HCT116 (cell line): ENCODE measurements around the gene RNF207. TPM values are rescaled to one million over a fixed set of nuclear protein-coding genes. Genes with fewer than 3 reads are reported as not detected.

ENCODE experiments used
- ATAC-seq: fragments of 200-7000 bp; cut with Tn5 transposase; 2 replicates; pipeline ENCODE4 v1.9.1; 2020; ENCODE audit warnings: mild to moderate bottlenecking, moderate library complexity
- BruUV-seq: library from RNA; stranded (reverse); fragments of 400-500 nt; replicated peaks from 2 replicates; lab custom pipeline; 2021; lab: Mats Ljungman, UMichigan
- CTCF ChIA-PET: fragments of 300-600 bp; sonication (Branson Sonifier 250); formaldehyde crosslinking; loops from one replicate; lab custom pipeline; 2021; ENCODE audit warnings: antibody characterized with exemption; lab: Charles Lee
- POLR2A ChIA-PET: fragments of 300-600, 350-600 bp; sonication (Branson Sonifier 250); formaldehyde crosslinking; loops from one replicate; lab custom pipeline; 2021; ENCODE audit warnings: antibody characterized with exemption; lab: Charles Lee
- RAD21 ChIA-PET, 2 experiments: fragments of 300-600 bp; sonication (Branson Sonifier 250); formaldehyde crosslinking; loops; one replicate each; lab custom pipeline; 2023; ENCODE audit warnings: low total read pairs in 2 of 2; ENCODE audit not compliant: uncharacterized antibody in 2 of 2, unreplicated experiment in 2 of 2, low non-redundant PET in 1 of 2; lab: Charles Lee
- DNase-seq: peaks from one replicate; pipeline ENCODE4 v3.0.0-alpha.2; 2010; ENCODE audit warnings: low read depth, low spot score
- H2AFZ ChIP-seq: fragments of 200-600 bp; shearing (Covaris generic), sonication (generic); 2 replicates; pipeline ENCODE4 v1.6.1; 2017; ENCODE audit warnings: low read depth, mixed run types, mixed read lengths, antibody characterized with exemption, low read length; ENCODE audit not compliant: poor library complexity, severe bottlenecking
- H3K27ac ChIP-seq: 2 replicates; pipeline ENCODE4 v1.5.1; 2012; ENCODE audit warnings: low read depth, low read length
- H3K27me3 ChIP-seq: fragments of 200-600 bp; sonication (generic); 2 replicates; pipeline ENCODE4 v1.6.1; 2016; ENCODE audit warnings: mixed run types, low read length, mixed read lengths; ENCODE audit not compliant: insufficient read depth
- H3K36me3 ChIP-seq, 2 experiments: fragments of 200-500 bp in 1 of 2; fragments of 200-600 bp in 1 of 2; sonication (Bioruptor generic) in 1 of 2; sonication (generic) in 1 of 2; 2 replicates each; pipeline versions ENCODE4 v1.5.1 to v1.6.1; 2014 to 2016; ENCODE audit warnings: low read length in 2 of 2, inconsistent platforms in 1 of 2, mixed read lengths in 1 of 2, mixed run types in 1 of 2; ENCODE audit not compliant: insufficient read depth in 2 of 2, control insufficient read depth in 1 of 2
- H3K4me1 ChIP-seq, 2 experiments: fragments of 200-600 bp in 1 of 2; sonication (generic) in 1 of 2; 2 replicates each; pipeline versions ENCODE4 v1.5.1 to v1.6.1; 2012 to 2017; ENCODE audit warnings: low read length in 2 of 2, inconsistent platforms in 1 of 2, mild to moderate bottlenecking in 1 of 2, mixed read lengths in 1 of 2, mixed run types in 1 of 2, moderate library complexity in 1 of 2; ENCODE audit not compliant: insufficient read depth in 2 of 2, control insufficient read depth in 1 of 2
- H3K4me2 ChIP-seq: fragments of 200-600 bp; sonication (generic); 2 replicates; pipeline ENCODE4 v1.6.1; 2017; ENCODE audit warnings: mixed run types, low read length, mixed read lengths
- H3K4me3 ChIP-seq, 2 experiments: fragments of 200-600 bp in 1 of 2; sonication (generic) in 1 of 2; replicated peaks in 1 of 2; 2 replicates each; pipeline ENCODE4 v1.5.1; 2011 to 2016; ENCODE audit warnings: low read length in 2 of 2, control low read depth in 1 of 2, low read depth in 1 of 2, mild to moderate bottlenecking in 1 of 2, mixed read lengths in 1 of 2, mixed run types in 1 of 2
- H3K79me2 ChIP-seq: fragments of 200-600 bp; sonication (generic); 2 replicates; pipeline ENCODE4 v1.6.1; 2017; ENCODE audit warnings: mild to moderate bottlenecking, mixed run types, low read length, moderate library complexity, mixed read lengths; ENCODE audit not compliant: insufficient read depth
- H3K9ac ChIP-seq: fragments of 200-600 bp; sonication (generic); 2 replicates; pipeline ENCODE4 v1.6.1; 2016; ENCODE audit warnings: low read length, mixed read lengths
- H3K9me2 ChIP-seq: fragments of 200-600 bp; sonication (generic), shearing (Covaris generic); 2 replicates; pipeline ENCODE4 v1.6.1; 2017; ENCODE audit warnings: mixed run types, mild to moderate bottlenecking, moderate library complexity; ENCODE audit not compliant: insufficient read depth
- H3K9me3 ChIP-seq, 2 experiments: fragments of 200-500 bp in 1 of 2; fragments of 200-600 bp in 1 of 2; sonication (Bioruptor generic) in 1 of 2; sonication (generic) in 1 of 2; 2 replicates each; pipeline ENCODE4 v1.6.1; 2014 to 2017; ENCODE audit warnings: low read length in 2 of 2, mixed read lengths in 2 of 2, inconsistent platforms in 1 of 2, low read depth in 1 of 2, mild to moderate bottlenecking in 1 of 2, mixed run types in 1 of 2, moderate library complexity in 1 of 2; ENCODE audit not compliant: control insufficient read depth in 1 of 2, insufficient read depth in 1 of 2
- H4K20me1 ChIP-seq: fragments of 200-600 bp; sonication (generic), shearing (Covaris generic); 2 replicates; pipeline ENCODE4 v1.6.1; 2017; ENCODE audit warnings: mixed run types, mild to moderate bottlenecking, moderate library complexity; ENCODE audit not compliant: insufficient read depth
- ATF3 ChIP-seq: IDR thresholded peaks from 2 replicates; pipeline ENCODE4 v1.6.1; 2012
- CEBPB ChIP-seq: IDR thresholded peaks from 2 replicates; pipeline ENCODE4 v1.6.1; 2012; ENCODE audit warnings: low read depth
- ELF1 ChIP-seq: IDR thresholded peaks from 2 replicates; pipeline ENCODE4 v1.6.1; 2012; ENCODE audit warnings: low read depth, borderline replicate concordance
- EZH2 ChIP-seq: fragments of 200-600 bp; sonication (generic); IDR thresholded peaks from 2 replicates; pipeline ENCODE4 v1.6.1; 2017; ENCODE audit warnings: antibody characterized with exemption, mixed run types
- EZH2phosphoT487 ChIP-seq: fragments of 200-600 bp; IDR thresholded peaks from 2 replicates; pipeline ENCODE4 v1.6.1; 2018; ENCODE audit warnings: antibody characterized with exemption, borderline replicate concordance
- JUND ChIP-seq: IDR thresholded peaks from 2 replicates; pipeline ENCODE4 v1.6.1; 2012
- MAX ChIP-seq: IDR thresholded peaks from 2 replicates; pipeline ENCODE4 v1.6.1; 2012
- POLR2A ChIP-seq: IDR thresholded peaks from 2 replicates; pipeline ENCODE4 v1.7.0; 2011; ENCODE audit warnings: borderline replicate concordance; ENCODE audit not compliant: insufficient read depth, insufficient read length; ENCODE audit errors: extremely low read depth
- POLR2AphosphoS5 ChIP-seq: IDR thresholded peaks from 2 replicates; pipeline ENCODE4 v1.6.1; 2011; ENCODE audit warnings: mild to moderate bottlenecking, low read depth, low read length, moderate library complexity
- RAD21 ChIP-seq: IDR thresholded peaks from 2 replicates; pipeline ENCODE4 v1.6.1; 2012; ENCODE audit warnings: low read depth, mild to moderate bottlenecking
- SIN3A ChIP-seq: IDR thresholded peaks from 2 replicates; pipeline ENCODE4 v1.6.1; 2012; ENCODE audit warnings: low read depth
- SP1 ChIP-seq: IDR thresholded peaks from 2 replicates; pipeline ENCODE4 v1.6.1; 2012; ENCODE audit warnings: low read depth
- SRF ChIP-seq: IDR thresholded peaks from 2 replicates; pipeline ENCODE4 v1.6.1; 2012; ENCODE audit warnings: low read depth
- TCF7L2 ChIP-seq: IDR thresholded peaks from 2 replicates; pipeline ENCODE4 v1.7.0; 2011; ENCODE audit warnings: borderline replicate concordance, inconsistent platforms; ENCODE audit not compliant: insufficient read depth, insufficient read length; ENCODE audit errors: extremely low read depth
- ZBTB33 ChIP-seq: IDR thresholded peaks from 2 replicates; pipeline ENCODE4 v1.6.1; 2011; ENCODE audit warnings: mild to moderate bottlenecking, low read length, moderate library complexity; ENCODE audit not compliant: insufficient replicate concordance; ENCODE audit errors: extremely low read depth
- ZFX ChIP-seq: fragments of 450-650 bp; IDR thresholded peaks from 2 replicates; pipeline ENCODE4 v1.6.1; 2017
- intact Hi-C: fragments of 100-400 bp; cut with micrococcal nuclease; formaldehyde crosslinking; loops from 2 replicates; pipeline ENCODE4 v1.10.0; 2022
- total RNA-seq: library from RNA; stranded (reverse); gene quantifications from one replicate; pipeline ENCODE4 v1.2.1, GENCODE V29; 2021; ENCODE audit not compliant: unreplicated experiment

The RNF207 gene
- total RNA-seq, 1 experiment from 2014 or later, result 61.2 TPM

- RAD21 ChIA-PET, result no interaction called here
- Histone ChIP-seq H3K27me3 (no peaks in the 10 kb centered on the region), H3K9ac (no peak overlapping the region), H3K9me2 (no peaks in the 10 kb centered on the region), H3K9me3 (no peaks in the 10 kb centered on the region), H3K27ac (no peak overlapping the region), H3K36me3 (no peaks in the 10 kb centered on the region), H4K20me1 (no peaks in the 10 kb centered on the region), H2AFZ (no peak overlapping the region), H3K4me2 (no peak overlapping the region), H3K79me2 (no peaks in the 10 kb centered on the region), H3K4me3 (no peak overlapping the region), H3K4me1 (no peaks in the 10 kb centered on the region)
- BruUV-seq, result no TSS peak
- intact Hi-C loops, result no loop called here
- ATAC-seq, result no peak
- CTCF ChIA-PET, result no interaction called here
- POLR2A ChIA-PET, result no interaction called here
- DNase-seq, result no peak
- TF ChIP-seq EZH2phosphoT487, result no peak
- TF ChIP-seq ATF3, result no peak
Observed at GRCh38 chr1:6166655-6167390, 39.1 kb upstream of the RNF207 start.

- Histone ChIP-seq H3K4me2 (no peak overlapping the region), H3K9me2 (no peaks in the 10 kb centered on the region), H3K79me2 (no peaks in the 10 kb centered on the region), H3K4me1 (no peaks in the 10 kb centered on the region), H3K9me3 (no peaks in the 10 kb centered on the region), H4K20me1 (no peaks in the 10 kb centered on the region), H3K27me3 (no peaks in the 10 kb centered on the region), H3K9ac (no peak overlapping the region), H3K27ac (no peak overlapping the region), H3K36me3 (no peaks in the 10 kb centered on the region), H2AFZ (no peak overlapping the region), H3K4me3 (no peak overlapping the region)
- intact Hi-C loops, result no loop called here
- RAD21 ChIA-PET, result no interaction called here
- CTCF ChIA-PET, result no interaction called here
- no peak for TF ChIP-seq ZFX
- TF ChIP-seq POLR2AphosphoS5, result no peak
- no peak for TF ChIP-seq TCF7L2
- TF ChIP-seq SP1, result no peak
- no peak for TF ChIP-seq ZBTB33
- TF ChIP-seq EZH2, result no peak
- no peak for TF ChIP-seq MAX
- TF ChIP-seq RAD21, result no peak
- TF ChIP-seq EZH2phosphoT487, result no peak
- TF ChIP-seq ELF1, result no peak
- TF ChIP-seq SRF, result no peak
- no peak for TF ChIP-seq JUND
- TF ChIP-seq ATF3, result no peak
- no peak for TF ChIP-seq POLR2A
- no peak for TF ChIP-seq SIN3A
- no peak for TF ChIP-seq CEBPB
- ATAC-seq, result no peak
- no peak for DNase-seq
- POLR2A ChIA-PET, result no interaction called here
- no TSS peak for BruUV-seq
Observed at GRCh38 chr1:6167391-6168303, 38.3 kb upstream of the RNF207 start.
